Smooth muscle cell (in vitro differentiated cells): ENCODE results near the gene RTN4RL2. TPM values are rescaled to one million over a fixed set of nuclear protein-coding genes. Genes with fewer than 3 reads are reported as not detected.

Source experiments
- DNase-seq: peaks from one replicate; lab custom pipeline; 2025; ENCODE audit not compliant: unreplicated experiment; lab: John Stamatoyannopoulos, UW
- H2AFZ ChIP-seq: fragments of 200-600 bp; sonication (generic); 2 replicates; pipeline ENCODE4 v1.6.0; 2016; ENCODE audit warnings: antibody characterized with exemption, low read depth, mild to moderate bottlenecking
- H3F3A ChIP-seq: fragments of 200-600 bp; sonication (generic); 2 replicates; pipeline ENCODE4 v1.6.0; 2017; ENCODE audit warnings: antibody characterized with exemption, low read depth
- H3K27ac ChIP-seq: fragments of 200-600 bp; sonication (generic); 2 replicates; pipeline ENCODE4 v1.5.1; 2016; ENCODE audit warnings: low read depth, mild to moderate bottlenecking
- H3K27me3 ChIP-seq: fragments of 200-600 bp; sonication (generic); 2 replicates; pipeline ENCODE4 v1.6.1; 2016; ENCODE audit warnings: low read depth, mild to moderate bottlenecking
- H3K36me3 ChIP-seq: fragments of 200-600 bp; sonication (generic); 2 replicates; pipeline ENCODE4 v1.5.1; 2016; ENCODE audit warnings: low read depth
- H3K4me1 ChIP-seq: fragments of 200-600 bp; sonication (generic); 2 replicates; pipeline ENCODE4 v1.5.1; 2016; ENCODE audit warnings: low read depth
- H3K4me2 ChIP-seq: fragments of 200-600 bp; sonication (generic); 2 replicates; pipeline ENCODE4 v1.6.0; 2016; ENCODE audit warnings: mild to moderate bottlenecking
- H3K4me3 ChIP-seq: fragments of 200-600 bp; sonication (generic); 2 replicates; pipeline ENCODE4 v1.5.1; 2016; ENCODE audit warnings: mild to moderate bottlenecking
- H3K79me2 ChIP-seq: fragments of 200-600 bp; sonication (generic); 2 replicates; pipeline ENCODE4 v1.6.0; 2016; ENCODE audit warnings: low read depth, mild to moderate bottlenecking
- H3K9ac ChIP-seq: fragments of 200-600 bp; sonication (generic); 2 replicates; pipeline ENCODE4 v1.6.0; 2016; ENCODE audit warnings: low read depth
- H3K9me3 ChIP-seq: fragments of 200-600 bp; sonication (generic); replicated peaks from 2 replicates; pipeline ENCODE4 v1.5.1; 2016; ENCODE audit warnings: low read depth
- H4K20me1 ChIP-seq: fragments of 200-600 bp; sonication (generic); 2 replicates; pipeline ENCODE4 v1.6.0; 2016; ENCODE audit warnings: low read depth
- WGBS: methylation state at CpG from one replicate; pipeline ENCODE4 v1.1.7; 2016; ENCODE audit warnings: low lambda C conversion rate; 5-methylcytosine and 5-hydroxymethylcytosine counted together
- polyA plus RNA-seq: library from polyadenylated mRNA; unstranded; fragments of >200 nt; fragmentation: Nextera tagmentation; extraction: Ambion mirVana; gene quantifications from 2 replicates; pipeline ENCODE4 v1.2.1, GENCODE V29; 2016
- total RNA-seq: library from RNA; depleted of rRNA; stranded (reverse); fragments of >200 nt; gene quantifications from 2 replicates; pipeline ENCODE4 v1.2.3, GENCODE V29; 2014
- TF ChIP-seq, protein P1 (sequence below): fragments of 200-600 bp; sonication (generic); IDR thresholded peaks from 2 replicates; pipeline ENCODE4 v1.5.1; 2017; ENCODE audit warnings: borderline replicate concordance, mild to moderate bottlenecking, antibody characterized with exemption; ENCODE audit not compliant: insufficient read depth, poor library complexity, severe bottlenecking

Gene RTN4RL2
- total and polyA plus RNA-seq, 2 experiments from 2014 or later: 0.34 TPM; not detected in 1

DNA sequence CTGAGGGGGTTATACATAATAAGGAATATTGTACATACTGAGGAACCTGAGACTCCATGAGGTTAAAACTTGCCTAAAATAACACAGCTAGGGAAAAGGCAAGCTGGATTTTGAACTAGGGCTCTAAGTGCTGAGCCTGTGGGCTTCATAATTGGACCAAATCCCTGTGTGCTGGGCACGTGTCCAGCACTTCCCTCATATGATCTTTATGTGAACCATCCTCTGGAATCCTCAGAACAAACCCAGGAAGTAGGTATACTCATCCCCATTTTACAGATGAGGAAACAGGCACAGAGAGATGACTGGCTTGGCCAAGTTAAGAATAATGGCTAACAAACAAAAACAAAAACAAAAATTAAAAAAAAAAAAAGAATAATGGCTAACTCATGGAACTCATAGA, 14.9 kb downstream of the RTN4RL2 start:
- TF ChIP-seq, protein P1, sequence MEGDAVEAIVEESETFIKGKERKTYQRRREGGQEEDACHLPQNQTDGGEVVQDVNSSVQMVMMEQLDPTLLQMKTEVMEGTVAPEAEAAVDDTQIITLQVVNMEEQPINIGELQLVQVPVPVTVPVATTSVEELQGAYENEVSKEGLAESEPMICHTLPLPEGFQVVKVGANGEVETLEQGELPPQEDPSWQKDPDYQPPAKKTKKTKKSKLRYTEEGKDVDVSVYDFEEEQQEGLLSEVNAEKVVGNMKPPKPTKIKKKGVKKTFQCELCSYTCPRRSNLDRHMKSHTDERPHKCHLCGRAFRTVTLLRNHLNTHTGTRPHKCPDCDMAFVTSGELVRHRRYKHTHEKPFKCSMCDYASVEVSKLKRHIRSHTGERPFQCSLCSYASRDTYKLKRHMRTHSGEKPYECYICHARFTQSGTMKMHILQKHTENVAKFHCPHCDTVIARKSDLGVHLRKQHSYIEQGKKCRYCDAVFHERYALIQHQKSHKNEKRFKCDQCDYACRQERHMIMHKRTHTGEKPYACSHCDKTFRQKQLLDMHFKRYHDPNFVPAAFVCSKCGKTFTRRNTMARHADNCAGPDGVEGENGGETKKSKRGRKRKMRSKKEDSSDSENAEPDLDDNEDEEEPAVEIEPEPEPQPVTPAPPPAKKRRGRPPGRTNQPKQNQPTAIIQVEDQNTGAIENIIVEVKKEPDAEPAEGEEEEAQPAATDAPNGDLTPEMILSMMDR: no peak
- Histone ChIP-seq H2AFZ (no peak overlapping the region), H3K9me3 (no peaks in the 10 kb centered on the region), H3K79me2 (no peaks in the 10 kb centered on the region), H3K4me3 (no peak overlapping the region), H3K27ac (no peak overlapping the region), H4K20me1 (no peaks in the 10 kb centered on the region), H3K4me2 (no peak overlapping the region), H3K36me3 (no peaks in the 10 kb centered on the region), H3K9ac (no peak overlapping the region), H3K27me3 (peaks cover 96% of the 10 kb centered on the region), H3K4me1 (peaks cover 4% of the 10 kb centered on the region), H3F3A (no peaks in the 10 kb centered on the region)
- DNase-seq: no peak
- WGBS: 56% methylated on average over 1 of the region's 1 CpG

DNA sequence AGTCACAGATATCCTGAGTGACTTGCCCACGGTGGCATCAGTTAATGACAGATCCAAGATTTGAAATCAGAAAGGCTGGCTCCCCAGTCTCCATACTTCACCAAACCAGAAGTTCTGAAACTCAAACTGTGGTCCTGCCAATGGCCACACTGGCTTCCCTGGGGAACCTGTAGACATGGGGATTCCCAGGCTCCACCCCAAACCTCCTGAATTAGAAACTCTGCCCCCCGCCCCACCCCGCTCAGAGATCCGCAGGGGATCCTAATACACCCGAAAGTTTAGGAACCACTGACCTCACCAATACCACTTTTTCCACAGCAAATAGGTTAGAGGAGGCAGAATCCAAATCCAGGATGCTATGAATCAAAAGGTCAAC, 15.3 kb downstream of the RTN4RL2 start:
- Histone ChIP-seq H3K79me2 (no peaks in the 10 kb centered on the region), H3K27ac (no peak overlapping the region), H3K4me1 (peaks cover 4% of the 10 kb centered on the region), H3K4me3 (peak overlapping the region; percentile 46), H3K4me2 (peak overlapping the region; percentile 88), H4K20me1 (no peaks in the 10 kb centered on the region), H3K9ac (no peak overlapping the region), H3K36me3 (no peaks in the 10 kb centered on the region), H3F3A (no peaks in the 10 kb centered on the region), H2AFZ (no peak overlapping the region), H3K27me3 (peaks cover 98% of the 10 kb centered on the region), H3K9me3 (no peaks in the 10 kb centered on the region)
- WGBS: 91% methylated on average over 5 of the region's 5 CpGs
- no peak for DNase-seq
- TF ChIP-seq, protein P1: no peak

DNA sequence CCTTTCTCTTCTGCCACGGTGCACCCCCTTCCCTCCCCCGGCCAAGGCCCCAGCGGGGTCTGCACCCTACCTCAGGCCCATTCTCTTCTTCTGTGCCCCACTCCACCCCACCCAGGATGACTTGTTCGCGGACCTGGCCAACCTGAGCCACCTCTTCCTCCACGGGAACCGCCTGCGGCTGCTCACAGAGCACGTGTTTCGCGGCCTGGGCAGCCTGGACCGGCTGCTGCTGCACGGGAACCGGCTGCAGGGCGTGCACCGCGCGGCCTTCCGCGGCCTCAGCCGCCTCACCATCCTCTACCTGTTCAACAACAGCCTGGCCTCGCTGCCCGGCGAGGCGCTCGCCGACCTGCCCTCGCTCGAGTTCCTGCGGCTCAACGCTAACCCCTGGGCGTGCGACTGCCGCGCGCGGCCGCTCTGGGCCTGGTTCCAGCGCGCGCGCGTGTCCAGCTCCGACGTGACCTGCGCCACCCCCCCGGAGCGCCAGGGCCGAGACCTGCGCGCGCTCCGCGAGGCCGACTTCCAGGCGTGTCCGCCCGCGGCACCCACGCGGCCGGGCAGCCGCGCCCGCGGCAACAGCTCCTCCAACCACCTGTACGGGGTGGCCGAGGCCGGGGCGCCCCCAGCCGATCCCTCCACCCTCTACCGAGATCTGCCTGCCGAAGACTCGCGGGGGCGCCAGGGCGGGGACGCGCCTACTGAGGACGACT, 15.9 kb downstream of the RTN4RL2 start:
- no peaks in the 10 kb centered on the region for H3F3A ChIP-seq
- DNase-seq: no peak
- WGBS: 4% methylated on average over 66 of the region's 80 CpGs
- no peak overlapping the region for H3K27ac ChIP-seq
- H3K9ac ChIP-seq: no peak overlapping the region
- no peaks in the 10 kb centered on the region for H4K20me1 ChIP-seq
- H3K79me2 ChIP-seq: no peaks in the 10 kb centered on the region
- TF ChIP-seq, protein P1: no peak
- no peaks in the 10 kb centered on the region for H3K36me3 ChIP-seq
- H3K4me1 ChIP-seq: peaks cover 4% of the 10 kb centered on the region
- H3K4me3 ChIP-seq: peak overlapping the region; percentile 46
- no peak overlapping the region for H2AFZ ChIP-seq
- H3K4me2 ChIP-seq: peak overlapping the region; percentile 88
- H3K9me3 ChIP-seq: no peaks in the 10 kb centered on the region
- H3K27me3 ChIP-seq: peaks cover 98% of the 10 kb centered on the region
